Measurements from ENCODE around the gene FANCC.

DNA sequence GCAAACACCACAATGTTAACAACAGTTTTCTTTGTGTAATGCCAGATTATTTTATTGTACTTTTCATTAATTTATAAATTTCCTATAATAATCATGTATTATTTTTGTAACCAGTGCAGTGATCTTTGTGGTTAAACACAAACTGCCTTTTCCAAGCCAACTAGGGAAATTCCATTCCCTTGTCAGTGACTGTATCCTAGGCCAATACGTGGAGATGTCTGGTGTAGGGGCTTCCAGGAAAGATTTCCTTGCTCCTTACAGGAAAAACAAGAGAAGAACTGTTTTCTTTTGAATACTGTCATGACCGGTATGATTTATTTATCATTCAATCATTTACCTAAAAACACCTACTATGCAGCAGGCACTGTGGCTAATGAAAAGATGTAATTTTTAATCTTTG lies 31.4 kb downstream of the FANCC start:
- TF ChIP-seq, protein P1, sequence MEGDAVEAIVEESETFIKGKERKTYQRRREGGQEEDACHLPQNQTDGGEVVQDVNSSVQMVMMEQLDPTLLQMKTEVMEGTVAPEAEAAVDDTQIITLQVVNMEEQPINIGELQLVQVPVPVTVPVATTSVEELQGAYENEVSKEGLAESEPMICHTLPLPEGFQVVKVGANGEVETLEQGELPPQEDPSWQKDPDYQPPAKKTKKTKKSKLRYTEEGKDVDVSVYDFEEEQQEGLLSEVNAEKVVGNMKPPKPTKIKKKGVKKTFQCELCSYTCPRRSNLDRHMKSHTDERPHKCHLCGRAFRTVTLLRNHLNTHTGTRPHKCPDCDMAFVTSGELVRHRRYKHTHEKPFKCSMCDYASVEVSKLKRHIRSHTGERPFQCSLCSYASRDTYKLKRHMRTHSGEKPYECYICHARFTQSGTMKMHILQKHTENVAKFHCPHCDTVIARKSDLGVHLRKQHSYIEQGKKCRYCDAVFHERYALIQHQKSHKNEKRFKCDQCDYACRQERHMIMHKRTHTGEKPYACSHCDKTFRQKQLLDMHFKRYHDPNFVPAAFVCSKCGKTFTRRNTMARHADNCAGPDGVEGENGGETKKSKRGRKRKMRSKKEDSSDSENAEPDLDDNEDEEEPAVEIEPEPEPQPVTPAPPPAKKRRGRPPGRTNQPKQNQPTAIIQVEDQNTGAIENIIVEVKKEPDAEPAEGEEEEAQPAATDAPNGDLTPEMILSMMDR (IDR thresholded peaks at IDR 0.05) = no peak
- TF ChIP-seq POLR2A (IDR thresholded peaks at IDR 0.05) = no peak
